ENCODE measurements around the gene FGF7.

The FGF7 gene

GRCh38 chr15:49423901-49424550 is 984 bp downstream of the FGF7 start:
- no peak for TF ChIP-seq CTCF (conservative IDR thresholded peaks at IDR 0.05; ENCODE audit: low read depth, low read length)
- Histone ChIP-seq H3K9ac (no peak overlapping the region), H3K79me2 (ENCODE audit: insufficient read depth, low read depth) (no peaks in the 10 kb centered on the region), H3K36me3 (ENCODE audit: insufficient read depth) (no peaks in the 10 kb centered on the region), H3K4me3 (IDR thresholded peaks at IDR 0.05; ENCODE audit: insufficient read depth, low read depth, low read length) (no peak overlapping the region), H3K4me1 (ENCODE audit: low read depth, poor library complexity, severe bottlenecking) (no peaks in the 10 kb centered on the region), H3K27ac (no peak overlapping the region), H3K27me3 (ENCODE audit: insufficient read depth, low read depth) (no peaks in the 10 kb centered on the region), H4K20me1 (ENCODE audit: insufficient read depth) (no peaks in the 10 kb centered on the region), H3K4me2 (no peak overlapping the region), H2AFZ (ENCODE audit: low read depth) (no peak overlapping the region)

GRCh38 chr15:49424954-49425353 is 1.9 kb downstream of the FGF7 start:
- Histone ChIP-seq H4K20me1 (ENCODE audit: insufficient read depth) (no peaks in the 10 kb centered on the region), H3K4me1 (ENCODE audit: low read depth, poor library complexity, severe bottlenecking) (no peaks in the 10 kb centered on the region), H3K36me3 (ENCODE audit: insufficient read depth) (no peaks in the 10 kb centered on the region), H3K4me2 (no peak overlapping the region), H3K4me3 (IDR thresholded peaks at IDR 0.05; ENCODE audit: insufficient read depth, low read depth, low read length) (no peak overlapping the region), H3K9ac (no peak overlapping the region), H2AFZ (ENCODE audit: low read depth) (no peak overlapping the region), H3K79me2 (ENCODE audit: insufficient read depth, low read depth) (no peaks in the 10 kb centered on the region), H3K27ac (no peak overlapping the region), H3K27me3 (ENCODE audit: insufficient read depth, low read depth) (no peaks in the 10 kb centered on the region)
- TF ChIP-seq CTCF (conservative IDR thresholded peaks at IDR 0.05; ENCODE audit: low read depth, low read length), result no peak

- no peak for TF ChIP-seq CTCF (conservative IDR thresholded peaks at IDR 0.05; ENCODE audit: low read depth, low read length)
- Histone ChIP-seq H3K9ac (no peak overlapping the region), H3K4me1 (ENCODE audit: low read depth, poor library complexity, severe bottlenecking) (no peaks in the 10 kb centered on the region), H3K27ac (no peak overlapping the region), H3K4me2 (no peak overlapping the region), H3K4me3 (IDR thresholded peaks at IDR 0.05; ENCODE audit: insufficient read depth, low read depth, low read length) (no peak overlapping the region), H3K79me2 (ENCODE audit: insufficient read depth, low read depth) (no peaks in the 10 kb centered on the region), H3K27me3 (ENCODE audit: insufficient read depth, low read depth) (no peaks in the 10 kb centered on the region), H4K20me1 (ENCODE audit: insufficient read depth) (no peaks in the 10 kb centered on the region), H2AFZ (ENCODE audit: low read depth) (no peak overlapping the region), H3K36me3 (ENCODE audit: insufficient read depth) (no peaks in the 10 kb centered on the region)
Observed at GRCh38 chr15:49427372-49427771, 4.3 kb downstream of the FGF7 start.

GRCh38 chr15:49428409-49429095 is 5.5 kb downstream of the FGF7 start:
- Histone ChIP-seq H3K4me3 (IDR thresholded peaks at IDR 0.05; ENCODE audit: insufficient read depth, low read depth, low read length) (no peak overlapping the region), H3K9ac (no peak overlapping the region), H3K27ac (no peak overlapping the region), H3K79me2 (ENCODE audit: insufficient read depth, low read depth) (no peaks in the 10 kb centered on the region), H3K36me3 (ENCODE audit: insufficient read depth) (no peaks in the 10 kb centered on the region), H3K27me3 (ENCODE audit: insufficient read depth, low read depth) (no peaks in the 10 kb centered on the region), H2AFZ (ENCODE audit: low read depth) (no peak overlapping the region), H3K4me2 (no peak overlapping the region), H4K20me1 (ENCODE audit: insufficient read depth) (no peaks in the 10 kb centered on the region), H3K4me1 (ENCODE audit: low read depth, poor library complexity, severe bottlenecking) (no peaks in the 10 kb centered on the region)
- no peak for TF ChIP-seq CTCF (conservative IDR thresholded peaks at IDR 0.05; ENCODE audit: low read depth, low read length)
